ENCODE results near the gene CHCHD6.

Gene CHCHD6

DNA sequence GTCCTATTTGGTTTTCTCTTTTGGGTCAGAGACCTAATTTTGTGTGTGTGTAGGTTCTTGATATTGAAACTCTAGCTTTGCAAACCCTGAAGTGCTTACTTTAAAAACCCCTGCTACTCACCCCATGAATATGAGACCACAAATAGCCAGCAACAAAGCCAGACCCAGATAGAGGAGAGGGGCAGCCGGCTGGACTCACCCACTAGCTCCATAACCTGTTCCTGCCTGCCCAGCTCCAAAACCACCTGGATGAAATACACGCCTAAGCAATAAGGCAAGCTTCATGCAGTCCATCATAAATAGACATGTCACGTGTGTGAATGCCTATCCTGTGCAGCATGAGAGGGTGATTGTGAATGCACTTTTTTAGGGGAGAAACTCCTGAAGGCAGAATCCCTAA is 45.5 kb upstream of the CHCHD6 start:
- no peak for TF ChIP-seq CTCF (IDR thresholded peaks at IDR 0.05; ENCODE audit: extremely low read depth, insufficient read depth, missing control alignments)
- DNase-seq (ENCODE audit: low spot score): no peak
- in situ Hi-C loops (cut with MboI; ENCODE audit: low pct_unique_long_range_greater_than_20kb, low sequenced_read_pairs, unreplicated experiment): no loop called here

- DNase-seq (ENCODE audit: low spot score): no peak
- no peak for TF ChIP-seq CTCF (IDR thresholded peaks at IDR 0.05; ENCODE audit: extremely low read depth, insufficient read depth, missing control alignments)
- in situ Hi-C loops (cut with MboI; ENCODE audit: low pct_unique_long_range_greater_than_20kb, low sequenced_read_pairs, unreplicated experiment): no loop called here
These were observed 43.8 kb upstream of the CHCHD6 start for GRCh38 chr3:126659915-126660886.

GRCh38 chr3:126661532-126662364 is 42.3 kb upstream of the CHCHD6 start:
- in situ Hi-C loops (cut with MboI; ENCODE audit: low pct_unique_long_range_greater_than_20kb, low sequenced_read_pairs, unreplicated experiment): no loop called here
- DNase-seq (ENCODE audit: low spot score): no peak
- no peak for TF ChIP-seq CTCF (IDR thresholded peaks at IDR 0.05; ENCODE audit: extremely low read depth, insufficient read depth, missing control alignments)

DNA sequence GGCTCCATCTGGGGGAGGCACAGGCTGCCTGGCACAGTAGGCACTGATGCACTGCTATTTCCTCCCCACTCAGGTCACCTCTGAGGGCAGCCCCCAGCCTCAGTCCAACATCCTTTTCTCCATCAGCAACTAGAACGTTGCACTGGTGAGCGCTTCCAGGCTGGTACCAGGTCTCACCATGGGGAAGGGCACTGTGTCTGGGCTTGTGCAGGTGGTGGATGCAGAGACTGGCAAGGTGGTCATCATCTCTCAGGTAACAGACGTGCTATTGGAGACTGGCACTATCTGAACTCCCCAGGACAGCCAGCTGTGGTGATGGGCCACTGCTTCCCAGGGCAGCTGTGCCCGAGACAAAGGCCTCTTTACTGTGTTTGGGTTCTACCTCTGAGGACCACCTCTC is 40.8 kb upstream of the CHCHD6 start:
- in situ Hi-C loops (cut with MboI; ENCODE audit: low pct_unique_long_range_greater_than_20kb, low sequenced_read_pairs, unreplicated experiment): no loop called here
- TF ChIP-seq CTCF (IDR thresholded peaks at IDR 0.05; ENCODE audit: extremely low read depth, insufficient read depth, missing control alignments): no peak
- DNase-seq (ENCODE audit: low spot score): no peak

GRCh38 chr3:126663750-126664149 is 40.3 kb upstream of the CHCHD6 start:
- TF ChIP-seq CTCF (IDR thresholded peaks at IDR 0.05; ENCODE audit: extremely low read depth, insufficient read depth, missing control alignments): no peak
- in situ Hi-C loops (cut with MboI; ENCODE audit: low pct_unique_long_range_greater_than_20kb, low sequenced_read_pairs, unreplicated experiment): no loop called here
- DNase-seq (ENCODE audit: low spot score): no peak

- DNase-seq (ENCODE audit: low spot score): no peak
- no peak for TF ChIP-seq CTCF (IDR thresholded peaks at IDR 0.05; ENCODE audit: extremely low read depth, insufficient read depth, missing control alignments)
- in situ Hi-C loops (cut with MboI; ENCODE audit: low pct_unique_long_range_greater_than_20kb, low sequenced_read_pairs, unreplicated experiment): no loop called here
These were observed 39.3 kb upstream of the CHCHD6 start for GRCh38 chr3:126664591-126665214.
